Measurements from ENCODE around the gene PCP4L1.
A peak's percentile ranks its signal among the peaks of the same experiment; 100 is the strongest.
"Not testable (repeated sequence)": the region's sequence is repeated elsewhere in the genome, so short reads cannot be mapped to it uniquely, and the experiment has no call there.

PCP4L1 gene

GRCh38 chr1:161258439-161259344, at the start of gene PCP4L1:
TSS of gene PCP4L1 (plus strand) at chr1:161258745. CDS start at chr1:161258975, 230 bp downstream.
- DNase-seq (ENCODE audit: low read depth) = no peak

DNA sequence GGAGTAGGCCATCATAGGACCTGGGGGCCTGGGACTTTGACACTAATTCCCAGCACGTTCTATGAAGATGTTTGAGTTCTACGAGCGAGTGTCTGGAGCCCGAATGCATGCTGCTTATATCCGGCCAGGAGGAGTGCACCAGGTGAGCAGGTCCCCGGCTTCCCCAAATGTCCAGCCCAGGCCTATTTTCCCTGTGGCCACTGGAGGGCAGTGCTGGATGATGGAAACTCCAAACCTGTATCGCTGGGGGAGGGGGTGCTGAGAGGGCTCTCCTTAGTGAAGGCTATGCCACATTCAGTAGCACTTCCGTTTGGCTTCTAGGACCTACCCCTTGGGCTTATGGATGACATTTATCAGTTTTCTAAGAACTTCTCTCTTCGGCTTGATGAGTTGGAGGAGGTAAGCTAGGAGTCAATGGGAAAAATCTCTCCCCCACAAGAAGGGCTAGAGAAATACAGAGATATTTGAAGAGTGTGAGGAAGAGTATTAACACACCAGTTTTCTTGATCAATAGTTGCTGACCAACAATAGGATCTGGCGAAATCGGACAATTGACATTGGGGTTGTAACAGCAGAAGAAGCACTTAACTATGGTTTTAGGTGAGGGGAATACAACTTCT, 48.6 kb upstream of the PCP4L1 start:
- DNase-seq (ENCODE audit: low read depth) = no peak

DNA sequence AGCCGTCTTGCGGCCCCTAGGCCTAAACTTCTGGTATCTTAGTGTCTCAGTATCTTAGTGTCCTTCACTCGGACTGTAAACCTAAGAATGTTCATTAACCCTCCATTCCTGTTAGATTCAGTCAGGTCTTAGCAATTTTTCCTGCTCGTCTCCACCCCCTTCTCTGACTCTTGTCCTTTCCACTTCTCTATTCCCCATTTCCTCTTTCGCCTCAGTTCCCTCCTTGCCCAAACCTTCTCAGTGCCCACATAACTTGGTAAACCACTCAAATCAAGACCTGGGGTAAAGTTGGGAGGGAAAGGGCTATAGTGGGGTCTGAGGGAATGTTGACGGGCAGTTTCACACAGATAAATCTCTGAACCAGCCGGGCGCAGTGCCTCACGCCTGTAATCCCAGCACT, 44.2 kb upstream of the PCP4L1 start:
- DNase-seq (ENCODE audit: low read depth) = no peak

DNA sequence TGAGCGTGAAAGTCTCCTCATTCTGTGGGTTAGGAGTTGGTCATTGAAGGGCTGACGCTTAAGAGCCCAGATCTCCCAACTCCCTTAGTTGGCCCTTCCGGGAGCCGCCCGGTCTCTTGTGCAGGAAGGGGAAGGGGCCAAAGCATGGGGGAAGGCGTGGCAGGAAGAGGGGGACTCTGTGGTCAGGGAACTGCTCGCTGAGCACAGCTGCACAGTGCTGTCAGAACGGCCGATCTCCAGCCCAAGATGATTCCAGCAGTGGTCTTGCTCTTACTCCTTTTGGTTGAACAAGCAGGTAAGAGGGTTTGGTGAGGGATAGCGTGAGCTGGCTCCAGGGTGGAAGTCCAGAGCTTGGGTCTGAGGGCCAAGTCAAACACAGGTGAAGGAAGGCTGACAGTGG, 43.5 kb upstream of the PCP4L1 start, which contains the start of gene FCER1G:
TSS of gene FCER1G (plus strand) at position 220 of the 400 bp plus-strand sequence. CDS start at position 247, 27 bp downstream.
- DNase-seq (ENCODE audit: low read depth) = no peak

- DNase-seq (ENCODE audit: low read depth) = peak; percentile 88
Observed at GRCh38 chr1:161216945-161217712, 41.4 kb upstream of the PCP4L1 start.

DNA sequence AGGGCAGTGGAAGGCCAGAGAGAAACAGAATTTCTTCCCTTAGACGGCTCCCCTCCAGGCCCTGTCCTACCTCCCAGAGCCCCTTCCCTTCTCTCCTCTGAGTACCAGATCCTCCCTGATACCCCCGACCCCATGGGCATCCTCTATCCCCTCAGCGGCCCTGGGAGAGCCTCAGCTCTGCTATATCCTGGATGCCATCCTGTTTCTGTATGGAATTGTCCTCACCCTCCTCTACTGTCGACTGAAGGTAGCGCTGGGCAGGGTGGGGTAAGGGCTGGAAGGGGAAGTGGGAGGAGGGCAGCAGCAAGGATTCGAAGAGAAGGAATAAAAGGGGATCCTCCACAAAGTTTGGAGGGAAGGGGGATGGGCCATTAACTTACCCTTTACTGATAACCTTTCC, 40.7 kb upstream of the PCP4L1 start:
- DNase-seq (ENCODE audit: low read depth) = no peak

GRCh38 chr1:161218301-161219077, 40.1 kb upstream of the PCP4L1 start:
- no peak for DNase-seq (ENCODE audit: low read depth)

DNA sequence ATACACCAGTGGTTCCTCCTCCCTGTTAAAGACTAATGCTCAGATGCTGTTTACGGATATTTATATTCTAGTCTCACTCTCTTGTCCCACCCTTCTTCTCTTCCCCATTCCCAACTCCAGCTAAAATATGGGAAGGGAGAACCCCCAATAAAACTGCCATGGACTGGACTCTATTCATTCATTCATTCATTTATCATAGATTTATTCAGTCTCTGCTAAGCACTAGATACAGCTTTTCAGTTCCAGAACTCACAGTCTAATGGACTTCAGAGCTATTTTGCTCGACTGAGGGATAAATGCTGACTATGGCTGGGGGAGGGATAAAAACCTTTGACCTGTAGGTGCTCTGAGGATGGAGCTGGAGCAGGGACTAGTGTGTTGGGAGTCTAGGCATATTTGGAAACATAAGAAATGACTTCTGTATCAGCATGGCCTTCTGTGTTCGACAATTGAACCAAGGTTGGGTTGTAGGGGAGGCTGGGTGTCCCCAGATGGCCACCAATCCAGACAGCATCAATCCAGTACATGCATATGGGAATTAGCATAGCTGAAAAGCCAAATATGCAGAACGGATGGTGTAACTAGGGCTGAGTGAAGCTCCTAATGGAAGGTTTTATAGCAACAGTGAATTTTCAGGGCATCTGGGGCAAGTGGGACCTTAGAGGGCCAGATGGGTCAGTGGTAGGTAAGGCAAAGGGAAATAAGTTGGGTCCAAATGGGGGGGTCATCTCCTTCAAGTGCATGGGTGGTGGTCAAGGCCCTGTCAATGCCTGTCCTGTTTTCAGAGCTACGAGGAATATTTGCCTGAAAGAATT, 39.3 kb upstream of the PCP4L1 start:
- DNase-seq (ENCODE audit: low read depth) = no peak

DNA sequence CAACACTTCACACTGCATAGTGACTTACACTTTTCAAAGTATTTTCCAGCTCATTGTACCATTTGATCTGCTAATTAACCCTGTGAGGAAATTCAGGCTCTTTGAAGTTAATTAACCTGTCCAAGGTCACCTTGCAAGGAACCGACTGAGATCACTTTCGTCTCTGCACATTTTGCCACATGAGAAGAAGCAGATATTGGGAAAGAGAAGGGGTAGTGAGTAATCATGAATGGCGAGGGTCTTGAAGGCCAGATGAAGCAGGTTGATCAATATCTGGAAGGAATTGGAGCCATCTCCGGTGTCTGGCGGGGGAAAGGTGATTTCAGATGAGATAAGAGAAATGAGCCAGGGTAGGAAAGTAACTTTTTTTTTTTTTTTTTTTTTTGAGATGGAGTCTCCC, 38.5 kb upstream of the PCP4L1 start:
- no peak for DNase-seq (ENCODE audit: low read depth)

GRCh38 chr1:161222175-161223019, 36.1 kb upstream of the PCP4L1 start:
- no peak for DNase-seq (ENCODE audit: low read depth)

- no peak for DNase-seq (ENCODE audit: low read depth)
Observed at GRCh38 chr1:161223805-161224694, 34.5 kb upstream of the PCP4L1 start.

DNA sequence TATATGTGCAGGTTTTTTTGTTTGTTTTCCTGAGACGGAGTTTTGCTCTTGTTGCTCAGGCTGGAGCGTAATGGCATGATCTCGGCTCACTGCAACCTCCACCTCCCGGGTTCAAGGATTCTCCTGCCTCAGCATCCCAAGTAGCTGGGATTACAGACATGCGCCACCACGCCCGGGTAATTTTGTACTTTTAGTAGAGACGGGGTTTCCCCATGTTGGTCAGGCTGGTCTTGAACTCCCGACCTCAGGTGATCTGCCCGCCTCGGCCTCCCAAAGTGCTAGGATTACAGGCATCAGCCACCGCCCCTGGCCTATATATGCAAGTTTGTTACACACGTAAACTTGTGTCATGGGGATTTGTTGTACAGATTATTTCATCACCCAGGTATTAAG, 33.9 kb upstream of the PCP4L1 start:
- DNase-seq (ENCODE audit: low read depth) = not testable (repeated sequence)

- DNase-seq (ENCODE audit: low read depth) = no peak
Observed at GRCh38 chr1:161225178-161225533, 33.4 kb upstream of the PCP4L1 start.

- peak; percentile 99 for DNase-seq (ENCODE audit: low read depth)
Observed at GRCh38 chr1:161225534-161226319, 32.8 kb upstream of the PCP4L1 start, which contains the start of gene TOMM40L. TSS of gene TOMM40L (plus strand) at chr1:161226060. CDS start at chr1:161226490, 430 bp downstream.

DNA sequence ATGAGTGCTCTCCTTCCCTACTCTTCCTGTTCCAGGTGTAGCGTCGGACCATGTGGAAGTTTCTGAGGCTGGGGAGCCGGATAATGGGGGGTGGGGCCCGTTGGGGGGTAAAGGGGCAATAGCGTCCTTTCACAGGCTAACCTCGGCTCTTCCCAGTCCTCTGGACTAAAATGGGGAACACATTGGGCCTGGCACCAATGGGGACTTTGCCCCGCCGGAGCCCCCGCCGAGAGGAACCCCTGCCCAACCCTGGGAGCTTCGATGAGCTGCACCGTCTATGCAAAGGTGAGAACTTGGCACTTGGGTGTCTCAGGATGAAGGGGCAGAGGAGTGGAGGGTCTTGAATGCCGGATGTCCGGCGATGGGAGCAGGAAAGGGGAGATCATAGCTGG, 32.2 kb upstream of the PCP4L1 start:
- no peak for DNase-seq (ENCODE audit: low read depth)

DNA sequence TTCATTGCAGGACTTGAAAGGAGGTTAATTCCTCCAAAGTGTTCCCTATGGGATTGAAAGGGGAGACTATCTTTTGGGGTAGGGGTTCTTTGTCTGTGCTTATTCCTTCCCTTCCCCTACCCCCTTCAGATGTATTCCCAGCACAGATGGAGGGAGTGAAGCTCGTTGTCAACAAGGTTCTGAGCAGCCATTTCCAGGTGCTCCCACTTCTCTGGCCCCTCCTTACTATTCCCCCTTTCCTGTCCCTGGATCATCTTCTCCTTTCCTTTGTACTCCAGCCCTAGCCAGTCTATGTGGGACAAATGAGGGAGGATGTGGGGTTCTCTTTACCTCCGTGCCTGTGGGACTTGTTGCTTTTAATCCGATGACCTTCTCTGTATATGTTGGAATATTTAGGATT, 31.8 kb upstream of the PCP4L1 start:
- no peak for DNase-seq (ENCODE audit: low read depth)

DNA sequence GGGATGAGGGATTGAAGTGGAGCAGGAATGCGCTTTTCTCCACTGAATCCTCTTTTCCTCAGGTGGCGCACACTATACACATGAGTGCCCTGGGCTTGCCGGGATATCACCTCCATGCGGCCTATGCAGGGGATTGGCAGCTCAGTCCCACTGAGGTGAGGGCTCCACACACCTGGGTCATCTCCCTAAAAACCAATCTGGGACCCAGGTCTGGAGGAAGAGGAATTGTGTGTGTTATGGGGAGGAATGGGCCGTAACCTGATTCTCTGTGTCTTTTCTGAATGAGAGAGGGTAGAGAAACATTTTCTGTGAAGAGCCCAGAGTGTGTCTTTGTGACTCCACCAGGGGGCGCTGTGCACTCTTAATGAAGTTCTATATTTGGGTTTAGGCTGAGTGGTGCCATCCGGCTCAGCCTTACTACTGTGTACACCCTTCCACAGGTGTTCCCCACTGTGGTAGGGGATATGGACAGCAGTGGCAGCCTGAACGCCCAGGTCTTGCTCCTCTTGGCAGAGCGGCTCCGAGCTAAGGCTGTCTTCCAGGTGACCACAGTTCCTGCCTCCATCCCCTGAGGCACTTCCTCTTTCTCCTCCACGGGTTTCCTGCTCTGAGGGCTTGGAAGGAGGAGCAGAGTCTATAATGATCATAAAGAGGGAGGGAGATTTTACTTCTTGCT, 31.2 kb upstream of the PCP4L1 start:
- DNase-seq (ENCODE audit: low read depth) = no peak

Measured in HS-5 (cell line).